ENCODE results near the gene SUGT1. TPM values are rescaled to one million over a fixed set of nuclear protein-coding genes. Genes with fewer than 3 reads are reported as not detected.
"Not testable (repeated sequence)": the region's sequence is repeated elsewhere in the genome, so short reads cannot be mapped to it uniquely, and the experiment has no call there.

Gene SUGT1
- total RNA-seq = 66.5 and 72.3 TPM in 2 replicates

GRCh38 chr13:52652196-52652979, at the start of gene SUGT1:
SUGT1 (plus strand) TSS chr13:52652836; CDS start chr13:52652921, 85 bp downstream.
- intact Hi-C loops (cut with micrococcal nuclease) = loop anchor here (1.0 to 5.0 kb wide), 5 partner anchors 35 to 1200 kb away; partner anchors contain the start of genes CKAP2 and INTS6
- peak; percentile 94 for DNase-seq (ENCODE audit: low spot score)
- no peaks in the 10 kb centered on the region for H3K9me3 Mint-ChIP-seq
- no peaks in the 10 kb centered on the region for H3K27me3 Mint-ChIP-seq (ENCODE audit: low read depth)
- no peak within 1 kb of the TSS for H3K27ac Mint-ChIP-seq
- H3K4me3 Mint-ChIP-seq (ENCODE audit: low read depth) = no peak within 1 kb of the TSS
- H3K4me1 Mint-ChIP-seq (ENCODE audit: low read depth) = peaks cover 14% of the 10 kb centered on the region
- H3K36me3 Mint-ChIP-seq (ENCODE audit: low read depth) = peaks cover 29% of the 10 kb centered on the region

- H3K9me3 Mint-ChIP-seq; intact Hi-C loops (cut with micrococcal nuclease); H3K4me3 Mint-ChIP-seq (ENCODE audit: low read depth); H3K36me3 Mint-ChIP-seq (ENCODE audit: low read depth); H3K27ac Mint-ChIP-seq; DNase-seq (ENCODE audit: low spot score); H3K27me3 Mint-ChIP-seq (ENCODE audit: low read depth): not testable (repeated sequence)
- H3K4me1 Mint-ChIP-seq (ENCODE audit: low read depth) = peaks cover 19% of the 10 kb centered on the region
Measured at GRCh38 chr13:52603316-52603715, 49.3 kb upstream of the SUGT1 start.

GRCh38 chr13:52606126-52606525, 46.5 kb upstream of the SUGT1 start:
- H3K27ac Mint-ChIP-seq; DNase-seq (ENCODE audit: low spot score); H3K36me3 Mint-ChIP-seq (ENCODE audit: low read depth); intact Hi-C loops (cut with micrococcal nuclease); H3K27me3 Mint-ChIP-seq (ENCODE audit: low read depth); H3K4me3 Mint-ChIP-seq (ENCODE audit: low read depth); H3K9me3 Mint-ChIP-seq: not testable (repeated sequence)
- H3K4me1 Mint-ChIP-seq (ENCODE audit: low read depth) = peaks cover 11% of the 10 kb centered on the region

GRCh38 chr13:52606795-52607194, 45.8 kb upstream of the SUGT1 start:
- H3K9me3 Mint-ChIP-seq; DNase-seq (ENCODE audit: low spot score); H3K4me1 Mint-ChIP-seq (ENCODE audit: low read depth); H3K27ac Mint-ChIP-seq; H3K36me3 Mint-ChIP-seq (ENCODE audit: low read depth); H3K4me3 Mint-ChIP-seq (ENCODE audit: low read depth); H3K27me3 Mint-ChIP-seq (ENCODE audit: low read depth); intact Hi-C loops (cut with micrococcal nuclease): not testable (repeated sequence)

- H3K36me3 Mint-ChIP-seq (ENCODE audit: low read depth); DNase-seq (ENCODE audit: low spot score); H3K27ac Mint-ChIP-seq; H3K27me3 Mint-ChIP-seq (ENCODE audit: low read depth); H3K4me3 Mint-ChIP-seq (ENCODE audit: low read depth); H3K4me1 Mint-ChIP-seq (ENCODE audit: low read depth); H3K9me3 Mint-ChIP-seq: not testable (repeated sequence)
- intact Hi-C loops (cut with micrococcal nuclease) = loop anchor here (2.0 kb wide), 1 partner anchor 201 kb away; no protein-coding TSS in a partner anchor
Measured at GRCh38 chr13:52608184-52608583, 44.5 kb upstream of the SUGT1 start.

- H3K36me3 Mint-ChIP-seq (ENCODE audit: low read depth); H3K4me3 Mint-ChIP-seq (ENCODE audit: low read depth); DNase-seq (ENCODE audit: low spot score); H3K9me3 Mint-ChIP-seq; H3K4me1 Mint-ChIP-seq (ENCODE audit: low read depth); H3K27ac Mint-ChIP-seq: not testable (repeated sequence)
- intact Hi-C loops (cut with micrococcal nuclease) = loop anchor here (2.0 kb wide), 1 partner anchor 200 kb away; no protein-coding TSS in a partner anchor
- peaks cover 12% of the 10 kb centered on the region for H3K27me3 Mint-ChIP-seq (ENCODE audit: low read depth)
Measured at GRCh38 chr13:52609013-52609606, 43.5 kb upstream of the SUGT1 start.

GRCh38 chr13:52610158-52610557, 42.5 kb upstream of the SUGT1 start:
- H3K4me1 Mint-ChIP-seq (ENCODE audit: low read depth); H3K27ac Mint-ChIP-seq; H3K36me3 Mint-ChIP-seq (ENCODE audit: low read depth); intact Hi-C loops (cut with micrococcal nuclease); H3K4me3 Mint-ChIP-seq (ENCODE audit: low read depth); H3K9me3 Mint-ChIP-seq; DNase-seq (ENCODE audit: low spot score): not testable (repeated sequence)
- H3K27me3 Mint-ChIP-seq (ENCODE audit: low read depth) = peaks cover 12% of the 10 kb centered on the region

GRCh38 chr13:52615134-52615801, 37.4 kb upstream of the SUGT1 start:
- Mint-ChIP-seq H3K9me3 (no peaks in the 10 kb centered on the region), H3K4me1 (ENCODE audit: low read depth) (peaks cover 16% of the 10 kb centered on the region), H3K27ac (no peak overlapping the region), H3K36me3 (ENCODE audit: low read depth) (no peaks in the 10 kb centered on the region), H3K4me3 (ENCODE audit: low read depth) (peak overlapping the region; percentile 52), H3K27me3 (ENCODE audit: low read depth) (peaks cover 11% of the 10 kb centered on the region)
- DNase-seq (ENCODE audit: low spot score) = no peak
- intact Hi-C loops (cut with micrococcal nuclease) = no loop called here

- DNase-seq (ENCODE audit: low spot score) = no peak
- Mint-ChIP-seq H3K4me1 (ENCODE audit: low read depth) (peaks cover 16% of the 10 kb centered on the region), H3K27ac (no peak overlapping the region), H3K27me3 (ENCODE audit: low read depth) (peaks cover 11% of the 10 kb centered on the region), H3K4me3 (ENCODE audit: low read depth) (peak overlapping the region; percentile 77), H3K36me3 (ENCODE audit: low read depth) (no peaks in the 10 kb centered on the region), H3K9me3 (no peaks in the 10 kb centered on the region)
- intact Hi-C loops (cut with micrococcal nuclease) = loop anchor here (2.0 kb wide), 1 partner anchor 161 kb away; the partner anchor contains the start of gene CKAP2
Measured at GRCh38 chr13:52615812-52616211, 36.8 kb upstream of the SUGT1 start.

- peak overlapping the region; percentile 89 for H3K27ac Mint-ChIP-seq
- intact Hi-C loops (cut with micrococcal nuclease) = loop anchor here (1.0 to 2.0 kb wide), 3 partner anchors 35 to 605 kb away; partner anchors contain the start of genes ALG11, CKAP2 and SUGT1
- peaks cover 4% of the 10 kb centered on the region for H3K36me3 Mint-ChIP-seq (ENCODE audit: low read depth)
- DNase-seq (ENCODE audit: low spot score) = peak; percentile 80
- H3K27me3 Mint-ChIP-seq (ENCODE audit: low read depth) = peaks cover 6% of the 10 kb centered on the region
- H3K4me1 Mint-ChIP-seq (ENCODE audit: low read depth) = peaks cover 16% of the 10 kb centered on the region
- no peaks in the 10 kb centered on the region for H3K9me3 Mint-ChIP-seq
- peak overlapping the region; percentile 99 for H3K4me3 Mint-ChIP-seq (ENCODE audit: low read depth)
Measured at GRCh38 chr13:52617070-52618060, 35.3 kb upstream of the SUGT1 start.

GRCh38 chr13:52631083-52631690, 21.4 kb upstream of the SUGT1 start:
- H3K4me3 Mint-ChIP-seq (ENCODE audit: low read depth); H3K27me3 Mint-ChIP-seq (ENCODE audit: low read depth); H3K9me3 Mint-ChIP-seq; intact Hi-C loops (cut with micrococcal nuclease); H3K4me1 Mint-ChIP-seq (ENCODE audit: low read depth); H3K27ac Mint-ChIP-seq; DNase-seq (ENCODE audit: low spot score): not testable (repeated sequence)
- H3K36me3 Mint-ChIP-seq (ENCODE audit: low read depth) = peaks cover 35% of the 10 kb centered on the region
